ENCODE data around the gene RFTN1.

DNA sequence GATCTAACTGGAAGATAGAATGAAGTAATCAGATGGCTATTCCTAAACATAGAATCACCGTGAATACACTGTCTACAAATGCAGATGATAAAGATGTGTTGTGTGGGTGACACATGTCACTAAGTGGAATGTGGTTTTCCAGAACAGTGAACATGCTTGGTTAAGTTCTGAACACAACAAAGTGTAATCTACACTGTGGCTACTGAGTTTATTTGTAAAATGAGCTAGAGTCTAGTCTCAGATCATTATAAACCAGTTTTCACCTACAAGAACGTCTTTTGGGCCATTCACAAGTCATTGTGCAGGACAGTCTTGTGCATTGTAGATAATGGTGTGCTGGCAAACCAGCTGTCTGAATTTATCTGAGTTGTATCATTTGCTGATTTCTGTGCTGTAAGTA lies 213.2 kb downstream of the RFTN1 start:
- TF ChIP-seq CTCF (IDR thresholded peaks at IDR 0.05) (no peak), EZH2 (IDR thresholded peaks at IDR 0.05; ENCODE audit: borderline replicate concordance, insufficient read depth, low read depth, low read length, poor library complexity, severe bottlenecking) (no peak)
